ENCODE measurements around the gene EHF.

- TF ChIP-seq CTCF (IDR thresholded peaks at IDR 0.05 in 4 of 5, conservative IDR thresholded peaks at IDR 0.05 in 1 of 5) (no peak), POLR2A (IDR thresholded peaks at IDR 0.05) (no peak)
Measured at GRCh38 chr11:34696862-34697261, 76.0 kb downstream of the EHF start.
